DND-41 (cell line): Measurements from ENCODE around the gene EPHB4.

ENCODE experiments used
- CTCF ChIP-seq: IDR thresholded peaks from 2 replicates; pipeline ENCODE4 v1.5.1; 2012; ENCODE audit warnings: borderline replicate concordance, low read length, moderate library complexity, mild to moderate bottlenecking; ENCODE audit not compliant: poor library complexity, severe bottlenecking; ENCODE audit errors: extremely low read depth
- EZH2 ChIP-seq: IDR thresholded peaks from 3 replicates; pipeline ENCODE4 v1.6.1; 2012; ENCODE audit warnings: borderline replicate concordance, low read depth, mild to moderate bottlenecking, moderate library complexity, low read length, inconsistent platforms; ENCODE audit not compliant: severe bottlenecking

- TF ChIP-seq EZH2 = no peak
- TF ChIP-seq CTCF = no peak
These were observed 48.0 kb downstream of the EPHB4 start for GRCh38 chr7:100779359-100779758.
